IMR-90 (cell line): Measurements from ENCODE around the gene NMNAT3. TPM values are rescaled to one million over a fixed set of nuclear protein-coding genes. Genes with fewer than 3 reads are reported as not detected.

Source experiments
- ATAC-seq: fragments of 200-7000 bp; cut with Tn5 transposase; 2 replicates; pipeline ENCODE4 v1.9.1; 2020; ENCODE audit warnings: low read depth, mild to moderate bottlenecking, moderate library complexity
- BruUV-seq: library from RNA; stranded (reverse); fragments of 400-500 nt; replicated peaks from 2 replicates; lab custom pipeline; 2021; lab: Mats Ljungman, UMichigan
- CTCF ChIA-PET: fragments of 300-600 bp; formaldehyde crosslinking; extraction: SDS; loops from one replicate; lab custom pipeline; 2021; ENCODE audit warnings: antibody characterized with exemption; lab: Yijun Ruan, JAX
- POLR2A ChIA-PET: fragments of 300-600 bp; sonication (Branson Sonifier 250); formaldehyde crosslinking; loops from one replicate; lab custom pipeline; 2022; ENCODE audit warnings: antibody characterized with exemption; ENCODE audit not compliant: unreplicated experiment; lab: Charles Lee
- DNase-seq: peaks from one replicate; pipeline ENCODE4 v3.0.0; 2013
- H2AFZ ChIP-seq: replicated peaks from 2 replicates; pipeline ENCODE3; 2013; ENCODE audit warnings: low read length, mild to moderate bottlenecking; ENCODE audit not compliant: poor library complexity
- H2AK5ac ChIP-seq: 2 replicates; pipeline ENCODE4 v1.6.1; 2013; ENCODE audit warnings: low read depth, low read length, inconsistent platforms
- H2AK9ac ChIP-seq: replicated peaks from 2 replicates; pipeline ENCODE3; 2013; ENCODE audit warnings: mild to moderate bottlenecking, low read depth, low read length, moderate library complexity; ENCODE audit not compliant: poor library complexity
- H2BK120ac ChIP-seq: 2 replicates; pipeline ENCODE4 v1.6.1; 2013; ENCODE audit warnings: low read depth, low read length, inconsistent platforms
- H2BK15ac ChIP-seq: 3 replicates; pipeline ENCODE4 v1.6.1; 2013; ENCODE audit warnings: low read depth, low read length, inconsistent platforms
- H2BK20ac ChIP-seq: 2 replicates; pipeline ENCODE4 v1.6.1; 2013; ENCODE audit warnings: low read depth, mild to moderate bottlenecking, inconsistent platforms, low read length, moderate library complexity
- H2BK5ac ChIP-seq: 2 replicates; pipeline ENCODE4 v1.6.1; 2013; ENCODE audit warnings: mild to moderate bottlenecking, low read depth, low read length, inconsistent platforms; ENCODE audit not compliant: poor library complexity, severe bottlenecking
- H3K14ac ChIP-seq: replicated peaks from 2 replicates; pipeline ENCODE4 v1.6.1; 2013; ENCODE audit warnings: low read depth, low read length, inconsistent platforms
- H3K18ac ChIP-seq: 2 replicates; pipeline ENCODE4 v1.6.1; 2013; ENCODE audit warnings: low read depth, low read length, control low read depth
- H3K23ac ChIP-seq: 2 replicates; pipeline ENCODE4 v1.6.1; 2013; ENCODE audit warnings: low read depth, low read length, inconsistent platforms
- H3K27ac ChIP-seq: 2 replicates; pipeline ENCODE4 v1.5.1; 2013; ENCODE audit warnings: mild to moderate bottlenecking, control low read depth, low read length; ENCODE audit not compliant: insufficient read depth
- H3K27me3 ChIP-seq: 2 replicates; pipeline ENCODE4 v1.6.1; 2013; ENCODE audit warnings: low read length; ENCODE audit not compliant: control insufficient read depth, insufficient read depth
- H3K36me3 ChIP-seq: 2 replicates; pipeline ENCODE4 v1.6.1; 2013; ENCODE audit warnings: low read length, mixed read lengths; ENCODE audit not compliant: control insufficient read depth, insufficient read depth
- H3K4ac ChIP-seq: 2 replicates; pipeline ENCODE4 v1.6.1; 2013; ENCODE audit warnings: low read depth, low read length, inconsistent platforms
- H3K4me1 ChIP-seq: 2 replicates; pipeline ENCODE4 v1.6.1; 2013; ENCODE audit warnings: low read length, mixed read lengths; ENCODE audit not compliant: control insufficient read depth, insufficient read depth
- H3K4me2 ChIP-seq: 2 replicates; pipeline ENCODE4 v1.6.1; 2013; ENCODE audit warnings: low read depth, mild to moderate bottlenecking, control low read depth, low read length, moderate library complexity
- H3K4me3 ChIP-seq: 2 replicates; pipeline ENCODE4 v1.5.1; 2013; ENCODE audit warnings: low read depth, mild to moderate bottlenecking, control low read depth, low read length, moderate library complexity; ENCODE audit not compliant: insufficient read depth
- H3K56ac ChIP-seq: 2 replicates; pipeline ENCODE4 v1.6.1; 2013; ENCODE audit warnings: low read length, inconsistent platforms; ENCODE audit not compliant: insufficient read depth; ENCODE audit errors: extremely low read depth
- H3K79me1 ChIP-seq, 2 experiments: 2 replicates each; pipeline ENCODE4 v1.6.1; 2013; ENCODE audit warnings: low read length in 2 of 2, inconsistent platforms in 1 of 2, low read depth in 1 of 2
- H3K9ac ChIP-seq: 2 replicates; pipeline ENCODE4 v1.6.1; 2013; ENCODE audit warnings: low read depth, low read length, control low read depth
- H3K9me1 ChIP-seq: 2 replicates; pipeline ENCODE4 v1.6.1; 2013; ENCODE audit warnings: low read length, inconsistent platforms; ENCODE audit not compliant: insufficient read depth
- H3K9me3 ChIP-seq: 2 replicates; pipeline ENCODE4 v1.6.1; 2013; ENCODE audit warnings: low read length; ENCODE audit not compliant: control insufficient read depth, insufficient read depth
- H4K20me1 ChIP-seq: 2 replicates; pipeline ENCODE4 v1.6.1; 2013; ENCODE audit warnings: low read length, inconsistent platforms; ENCODE audit not compliant: insufficient read depth
- H4K5ac ChIP-seq: 2 replicates; pipeline ENCODE4 v1.6.1; 2013; ENCODE audit warnings: mild to moderate bottlenecking, low read depth, low read length, control low read depth
- H4K8ac ChIP-seq, 2 experiments: 2 replicates each; pipeline ENCODE4 v1.6.1; 2013; ENCODE audit warnings: low read depth in 2 of 2, low read length in 2 of 2, control low read depth in 1 of 2, inconsistent platforms in 1 of 2
- H4K91ac ChIP-seq: 2 replicates; pipeline ENCODE4 v1.6.1; 2013; ENCODE audit warnings: low read depth, low read length, inconsistent platforms; ENCODE audit not compliant: insufficient read depth
- CHD1 ChIP-seq: IDR thresholded peaks from 2 replicates; pipeline ENCODE4 v1.6.1; 2012; ENCODE audit warnings: low read depth, low read length, improper control_type of control experiment
- MXI1 ChIP-seq: IDR thresholded peaks from 2 replicates; pipeline ENCODE4 v1.6.1; 2012; ENCODE audit warnings: low read depth, mild to moderate bottlenecking, low read length, moderate library complexity, borderline replicate concordance
- POLR2A ChIP-seq: IDR thresholded peaks from 2 replicates; pipeline ENCODE4 v1.6.1; 2012; ENCODE audit warnings: mild to moderate bottlenecking, low read depth, low read length
- RCOR1 ChIP-seq: IDR thresholded peaks from 2 replicates; pipeline ENCODE4 v1.6.1; 2012; ENCODE audit warnings: mild to moderate bottlenecking, low read length, improper control_type of control experiment; ENCODE audit not compliant: insufficient replicate concordance
- WGBS, 2 experiments: methylation state at CpG; one replicate each; pipeline versions ENCODE4 v1.1.5 to v1.1.7; 2013; ENCODE audit warnings: missing lambda C conversion rate in 2 of 2; ENCODE audit not compliant: insufficient read length in 1 of 2; ENCODE audit errors: extremely low coverage in 2 of 2; 5-methylcytosine and 5-hydroxymethylcytosine counted together
- dilution Hi-C: fragments of 300-500 bp; cut with HindIII; formaldehyde crosslinking; loops from one replicate; pipeline ENCODE4 v1.14.3; 2018; ENCODE audit warnings: low sequenced_read_pairs; ENCODE audit not compliant: unreplicated experiment
- in situ Hi-C: fragments of 300-500 bp; cut with MboI; formaldehyde crosslinking; loops from 3 replicates; pipeline ENCODE4 v1.14.3; 2019; ENCODE audit warnings: low sequenced_read_pairs, inconsistent platforms, mixed read lengths
- intact Hi-C: fragments of 100-400 bp; cut with micrococcal nuclease; formaldehyde crosslinking; loops from 2 replicates; pipeline ENCODE4 v1.10.0; 2022
- polyA plus RNA-seq, 3 experiments: library from polyadenylated mRNA; depleted of rRNA; stranded (reverse); fragments of >200 nt; gene quantifications; 2 replicates each; pipeline ENCODE4 v1.2.3, GENCODE V29; 2012; ENCODE audit warnings: low replicate concordance in 1 of 3
- total RNA-seq: library from RNA; depleted of rRNA; stranded (reverse); fragments of >200 nt; gene quantifications from 2 replicates; pipeline ENCODE4 v1.2.3, GENCODE V29; 2012

The NMNAT3 gene
- total and polyA plus RNA-seq, 2 of the 4 experiments (the other 2 are of a cell fraction): 0.12 to 0.36 TPM

GRCh38 chr3:139524841-139525636, 152.7 kb downstream of the NMNAT3 start:
- Histone ChIP-seq H3K56ac (no peak overlapping the region), H4K8ac (no peak overlapping the region), H3K36me3 (no peaks in the 10 kb centered on the region), H3K27me3 (no peaks in the 10 kb centered on the region), H3K23ac (no peak overlapping the region), H3K14ac (no peak overlapping the region), H2AK5ac (no peak overlapping the region), H4K20me1 (no peaks in the 10 kb centered on the region), H2BK5ac (no peak overlapping the region), H3K9ac (no peak overlapping the region), H3K9me3 (no peaks in the 10 kb centered on the region), H3K9me1 (no peaks in the 10 kb centered on the region), H3K4ac (no peak overlapping the region), H2BK120ac (no peak overlapping the region), H2AK9ac (no peak overlapping the region), H4K5ac (no peak overlapping the region), H3K4me1 (no peaks in the 10 kb centered on the region), H2BK20ac (no peak overlapping the region), H3K27ac (no peak overlapping the region), H3K18ac (no peak overlapping the region), H2AFZ (no peak overlapping the region), H2BK15ac (no peak overlapping the region), H3K79me1 (no peaks in the 10 kb centered on the region), H4K91ac (no peak overlapping the region), H3K4me3 (no peak overlapping the region), H3K4me2 (no peak overlapping the region)
- intact Hi-C loops: no loop called here
- 85% methylated on average over 5 of the region's 7 CpGs; no CpG with 5 or more reads in 1 of the 2 experiments for WGBS, 2 experiments
- CTCF ChIA-PET: no interaction called here
- DNase-seq (no peak), ATAC-seq (no peak)
- POLR2A ChIA-PET: no interaction called here
- BruUV-seq: no TSS peak
- TF ChIP-seq CHD1 (no peak), MXI1 (no peak), RCOR1 (no peak), POLR2A (no peak)
- in situ Hi-C loops: no loop called here
- dilution Hi-C loops: no loop called here
